Pancreas (tissue), 10 donors: Measurements from ENCODE around the gene TMEM63C. TPM values are rescaled to one million over a fixed set of nuclear protein-coding genes. Genes with fewer than 3 reads are reported as not detected.

ENCODE experiments used
- ATAC-seq, 4 donors: fragments of 200-7000 bp; cut with Tn5 transposase; one replicate each; pipeline versions ENCODE4 v1.8.0 to v1.9.1; 2020; ENCODE audit warnings: mild to moderate bottlenecking in 4 of 4, moderate library complexity in 4 of 4
- DNase-seq, 6 donors: peaks; one replicate each; pipeline ENCODE4 v3.0.0-alpha.2; 2020
- FAIRE-seq: peaks from 2 replicates; lab custom pipeline; 2012; peaks lifted over from hg19 to GRCh38; lab: Jason Lieb, UNC
- H3K27ac ChIP-seq, 4 donors: fragments of 200-600 bp; sonication (generic); 1 replicate in 3 of 4; 2 replicates in 1 of 4; pipeline versions ENCODE4 v1.5.0 to v1.8.0; 2020
- H3K27me3 ChIP-seq, 4 donors: fragments of 200-600 bp; one replicate each; pipeline ENCODE4 v1.8.0; 2021
- H3K36me3 ChIP-seq, 3 donors: fragments of 200-600 bp; sonication (generic) in 1 of 3; one replicate each; pipeline versions ENCODE4 v1.5.0 to v1.8.0; 2020 to 2021
- H3K4me1 ChIP-seq, 3 donors: fragments of 200-600 bp; one replicate each; pipeline ENCODE4 v1.8.0; 2021
- H3K4me3 ChIP-seq, 4 donors: fragments of 200-600 bp; sonication (generic) in 2 of 4; one replicate each; pipeline versions ENCODE4 v1.5.0 to v1.8.0; 2020 to 2021
- H3K9me3 ChIP-seq, 4 donors: fragments of 200-600 bp; one replicate each; pipeline ENCODE4 v1.8.0; 2021
- WGBS, 2 donors: extraction: QIAGEN DNeasy Blood & Tissue Kit; methylation state at CpG; one replicate each; pipeline ENCODE4 v1.1.7; 2013; 5-methylcytosine and 5-hydroxymethylcytosine counted together
- intact Hi-C, 3 donors: fragments of 100-400 bp; cut with DNase I; formaldehyde crosslinking; loops; one replicate each; pipeline versions ENCODE4 v1.11.1 to v1.14.2; 2022
- polyA plus RNA-seq, 2 donors: library from polyadenylated mRNA; stranded (reverse); fragments of 200-250 nt; gene quantifications; one replicate each; pipeline ENCODE4 v1.2.3, GENCODE V29; 2013
- total RNA-seq, 6 donors: library from RNA; stranded (reverse); fragmentation: NEBNext Ultra II Directional in 4 of 6; extraction: Animal tissue kit (Norgen Biotek cat#: 25700) in 4 of 6; gene quantifications; one replicate each; pipeline versions ENCODE4 v1.2.1 to v1.2.4, GENCODE V29; 2021 to 2023
- TF ChIP-seq, protein P1 (sequence below), 4 donors: fragments of 200-600 bp; sonication (generic) in 3 of 4; IDR thresholded peaks; one replicate each; pipeline versions ENCODE4 v1.5.0 to v1.8.0; 2021; ENCODE audit warnings: antibody characterized with exemption in 4 of 4
- donor health status: healthy with polysubstance abuse.
- donor health status: DM: no; HTN: no; CAD: no; lungs with moderate emphysema.
- donor health status: DM: no; HTN: no; CAD: no.
- donor health status: control.
- donor health status: control.
- donor health status: Bipolar disorder and iron deficiency.
- donor health status: DM: yes; HTN: yes; CAD: no.
- donor health status: DM: no; HTN: no; CAD: no.
- donor health status: DM: no; HTN: no; CAD: no.
- donor health status: DM: yes; HTN: yes; CAD: no.

Gene TMEM63C
- total and polyA plus RNA-seq, 8 donors, result 2.8 to 10.6 (median 4.2) TPM

DNA sequence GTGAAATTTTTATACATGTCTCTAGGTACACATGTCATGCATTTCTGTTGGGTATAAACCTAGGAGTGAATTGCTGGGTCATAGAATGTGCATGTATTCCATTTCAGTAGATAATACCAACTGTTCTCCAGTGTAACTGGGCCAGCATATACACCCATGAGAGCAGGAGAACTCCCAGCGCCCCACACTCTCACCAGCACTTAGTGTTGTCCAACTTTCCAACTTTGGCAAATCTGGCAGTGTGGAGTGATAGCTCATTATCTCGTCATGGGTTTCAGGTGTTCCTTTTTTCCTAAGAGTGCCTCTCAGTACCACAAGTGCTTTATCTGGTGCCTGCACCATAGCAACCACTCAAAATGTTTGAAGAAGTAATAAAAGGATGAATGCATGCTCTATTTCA is 49.3 kb downstream of the TMEM63C start:
- ATAC-seq, result no peak
- Histone ChIP-seq H3K27ac (no peak overlapping the region), H3K9me3 (no peaks in the 10 kb centered on the region), H3K4me1 (no peaks in the 10 kb centered on the region), H3K4me3 (no peak overlapping the region), H3K27me3 (no peaks in the 10 kb centered on the region), H3K36me3 (no peaks in the 10 kb centered on the region)
- intact Hi-C loops, result no loop called here
- DNase-seq, result no peak
- FAIRE-seq, result no peak
- TF ChIP-seq, protein P1, sequence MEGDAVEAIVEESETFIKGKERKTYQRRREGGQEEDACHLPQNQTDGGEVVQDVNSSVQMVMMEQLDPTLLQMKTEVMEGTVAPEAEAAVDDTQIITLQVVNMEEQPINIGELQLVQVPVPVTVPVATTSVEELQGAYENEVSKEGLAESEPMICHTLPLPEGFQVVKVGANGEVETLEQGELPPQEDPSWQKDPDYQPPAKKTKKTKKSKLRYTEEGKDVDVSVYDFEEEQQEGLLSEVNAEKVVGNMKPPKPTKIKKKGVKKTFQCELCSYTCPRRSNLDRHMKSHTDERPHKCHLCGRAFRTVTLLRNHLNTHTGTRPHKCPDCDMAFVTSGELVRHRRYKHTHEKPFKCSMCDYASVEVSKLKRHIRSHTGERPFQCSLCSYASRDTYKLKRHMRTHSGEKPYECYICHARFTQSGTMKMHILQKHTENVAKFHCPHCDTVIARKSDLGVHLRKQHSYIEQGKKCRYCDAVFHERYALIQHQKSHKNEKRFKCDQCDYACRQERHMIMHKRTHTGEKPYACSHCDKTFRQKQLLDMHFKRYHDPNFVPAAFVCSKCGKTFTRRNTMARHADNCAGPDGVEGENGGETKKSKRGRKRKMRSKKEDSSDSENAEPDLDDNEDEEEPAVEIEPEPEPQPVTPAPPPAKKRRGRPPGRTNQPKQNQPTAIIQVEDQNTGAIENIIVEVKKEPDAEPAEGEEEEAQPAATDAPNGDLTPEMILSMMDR (IDR thresholded peaks at IDR 0.05), result no peak
- 81 to 88% methylated on average over 2 of the region's 2 CpGs for WGBS, 2 donors

DNA sequence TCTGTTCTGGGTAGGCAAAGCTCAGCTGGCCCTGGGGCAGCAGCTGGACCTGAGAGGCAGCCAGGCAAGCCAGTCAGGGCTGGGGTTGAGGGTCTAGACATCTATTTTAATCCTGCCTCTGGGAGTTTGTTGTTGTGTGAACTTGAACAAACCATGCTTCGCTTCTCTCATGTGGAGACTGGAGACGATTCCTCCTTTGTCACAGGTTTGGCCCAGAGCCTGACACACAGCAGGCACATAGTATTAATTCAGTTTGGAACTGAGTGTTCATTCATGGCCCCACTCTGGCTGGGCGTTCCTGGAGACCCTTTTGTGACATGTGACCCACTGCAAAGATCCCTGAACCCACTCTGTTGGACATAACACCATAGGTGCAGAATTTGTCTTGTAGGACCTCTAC is 50.1 kb downstream of the TMEM63C start:
- Histone ChIP-seq H3K4me3 (no peak overlapping the region), H3K27ac (no peak overlapping the region), H3K9me3 (no peaks in the 10 kb centered on the region), H3K4me1 (no peaks in the 10 kb centered on the region), H3K27me3 (no peaks in the 10 kb centered on the region), H3K36me3 (no peaks in the 10 kb centered on the region)
- TF ChIP-seq, protein P1 (IDR thresholded peaks at IDR 0.05), result no peak
- DNase-seq (no peak), ATAC-seq (no peak), FAIRE-seq (no peak)
- WGBS, 2 donors, result 61 to 85% methylated on average over 3 of the region's 3 CpGs
- intact Hi-C loops, result no loop called here

- Histone ChIP-seq H3K27me3 (no peaks in the 10 kb centered on the region), H3K4me3 (no peak overlapping the region), H3K27ac (no peak overlapping the region), H3K9me3 (no peaks in the 10 kb centered on the region), H3K36me3 (no peaks in the 10 kb centered on the region), H3K4me1 (no peaks in the 10 kb centered on the region)
- TF ChIP-seq, protein P1 (IDR thresholded peaks at IDR 0.05), result no peak
- no peak for DNase-seq
- intact Hi-C loops, result no loop called here
- 70 to 81% methylated on average over 7 of the region's 7 CpGs for WGBS, 2 donors
- no peak for FAIRE-seq
- ATAC-seq, result no peak
Measured at GRCh38 chr14:77236814-77237213, 55.2 kb downstream of the TMEM63C start.

DNA sequence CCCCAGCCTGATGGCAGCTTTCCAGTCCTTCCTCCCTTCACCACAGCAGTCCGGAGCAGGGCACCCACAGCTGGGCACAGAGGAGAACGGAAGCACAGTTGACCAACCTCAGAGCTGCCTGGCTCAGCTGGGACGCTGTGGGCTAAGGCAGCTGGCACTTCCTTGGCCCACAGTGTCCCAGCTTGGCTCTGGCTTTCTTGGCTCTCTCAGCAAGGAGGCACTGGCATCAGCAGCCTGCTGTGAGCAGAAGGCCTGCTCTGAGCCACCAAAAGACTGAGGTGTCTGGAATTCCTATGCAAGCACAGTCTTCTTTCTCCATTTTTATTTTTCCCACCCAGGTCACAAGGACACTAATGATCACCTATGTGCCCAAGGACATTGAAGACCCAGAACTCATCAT is 56.8 kb downstream of the TMEM63C start:
- no peaks in the 10 kb centered on the region for H3K27me3 ChIP-seq
- intact Hi-C loops, result no loop called here
- 73 to 96% methylated on average over 2 to 3 of the region's 3 CpGs for WGBS, 2 donors
- H3K4me1 ChIP-seq, result no peaks in the 10 kb centered on the region
- no peak for FAIRE-seq
- no peak overlapping the region for H3K4me3 ChIP-seq
- TF ChIP-seq, protein P1 (IDR thresholded peaks at IDR 0.05), result no peak
- no peaks in the 10 kb centered on the region for H3K9me3 ChIP-seq
- no peak overlapping the region for H3K27ac ChIP-seq
- H3K36me3 ChIP-seq, result no peaks in the 10 kb centered on the region
- ATAC-seq, result no peak
- no peak for DNase-seq

DNA sequence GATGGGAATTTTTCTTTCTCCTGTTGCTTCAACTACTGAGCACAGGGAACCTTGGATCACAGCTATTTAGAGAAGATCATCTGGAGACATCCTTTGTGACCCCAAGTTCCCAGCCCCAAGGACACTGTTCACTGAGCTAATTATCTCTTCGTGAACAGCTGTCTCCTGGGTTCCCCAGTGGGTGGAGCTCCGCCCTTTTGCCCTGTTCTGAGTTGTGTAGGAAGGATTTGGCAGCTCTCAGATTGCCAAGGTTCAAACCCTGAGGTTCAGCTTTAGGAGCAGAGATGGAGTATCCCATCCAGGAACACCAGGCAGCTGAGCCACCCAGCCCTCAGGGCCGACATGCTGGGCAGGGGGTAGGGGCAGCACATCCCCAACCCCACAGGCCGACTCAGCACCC is 57.4 kb downstream of the TMEM63C start:
- no peaks in the 10 kb centered on the region for H3K4me1 ChIP-seq
- no peaks in the 10 kb centered on the region for H3K36me3 ChIP-seq
- no peak for DNase-seq
- no peaks in the 10 kb centered on the region for H3K27me3 ChIP-seq
- 53 to 56% methylated on average over 4 of the region's 4 CpGs for WGBS, 2 donors
- H3K4me3 ChIP-seq, result no peak overlapping the region
- H3K27ac ChIP-seq, result no peak overlapping the region
- FAIRE-seq, result no peak
- intact Hi-C loops, result no loop called here
- TF ChIP-seq, protein P1 (IDR thresholded peaks at IDR 0.05), result no peak
- no peaks in the 10 kb centered on the region for H3K9me3 ChIP-seq
- ATAC-seq, result no peak
